ENCODE results near the gene FRMD4A.

FRMD4A gene

DNA sequence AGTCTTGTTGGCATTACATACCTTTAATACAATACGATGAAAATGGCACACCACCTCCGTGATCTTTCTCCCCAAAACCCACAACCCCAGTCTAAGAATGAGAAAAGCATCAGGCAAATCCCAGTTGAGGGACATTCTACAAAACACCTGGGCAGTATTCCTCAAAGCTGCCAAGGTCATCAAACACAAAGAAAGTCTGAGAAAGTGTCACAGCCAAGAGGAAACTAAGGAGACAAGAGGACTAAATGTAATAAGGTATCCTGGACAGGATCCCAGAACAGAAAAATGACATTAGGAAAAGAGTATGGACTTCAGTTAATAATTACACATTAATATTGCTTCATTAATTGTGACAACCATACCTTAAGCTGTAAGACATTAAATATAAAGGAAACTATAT, 14.5 kb upstream of the FRMD4A start:
- in situ Hi-C loops (cut with MboI; ENCODE audit: low sequenced_read_pairs) = no loop called here

DNA sequence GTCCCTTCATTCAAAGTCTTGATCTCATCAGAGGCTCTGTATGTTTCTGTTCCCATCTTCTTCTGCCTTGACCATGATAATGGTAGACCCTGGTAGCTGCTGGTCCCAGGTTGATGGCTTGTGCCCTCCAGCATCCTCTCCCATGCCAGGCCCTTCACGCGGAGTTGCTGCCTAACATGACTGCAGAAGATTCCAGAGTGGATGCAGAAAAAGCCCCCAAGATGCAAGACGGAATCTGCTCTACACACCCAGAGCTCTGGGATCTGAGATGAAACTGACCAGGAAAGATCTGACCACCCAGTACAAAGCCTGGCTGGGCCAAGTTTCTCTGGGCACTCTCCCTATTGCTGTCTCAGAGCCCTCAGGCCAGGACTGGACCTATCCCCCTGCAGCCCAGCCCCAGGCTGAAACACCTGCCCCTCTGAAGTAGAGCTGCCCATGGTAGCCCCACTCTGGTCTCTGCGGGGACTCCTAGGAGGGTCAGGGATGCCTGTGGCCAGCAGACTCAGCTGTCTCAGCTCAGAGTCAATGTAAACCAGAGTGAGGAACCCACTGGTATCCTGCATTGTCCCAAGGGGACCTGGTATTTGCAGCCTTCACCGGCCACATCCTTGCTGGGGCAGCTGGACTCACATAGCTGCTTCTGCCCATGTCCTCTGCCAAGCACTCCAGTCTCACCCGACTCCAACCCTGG, 9.5 kb upstream of the FRMD4A start:
- in situ Hi-C loops (cut with MboI; ENCODE audit: low sequenced_read_pairs) = no loop called here

DNA sequence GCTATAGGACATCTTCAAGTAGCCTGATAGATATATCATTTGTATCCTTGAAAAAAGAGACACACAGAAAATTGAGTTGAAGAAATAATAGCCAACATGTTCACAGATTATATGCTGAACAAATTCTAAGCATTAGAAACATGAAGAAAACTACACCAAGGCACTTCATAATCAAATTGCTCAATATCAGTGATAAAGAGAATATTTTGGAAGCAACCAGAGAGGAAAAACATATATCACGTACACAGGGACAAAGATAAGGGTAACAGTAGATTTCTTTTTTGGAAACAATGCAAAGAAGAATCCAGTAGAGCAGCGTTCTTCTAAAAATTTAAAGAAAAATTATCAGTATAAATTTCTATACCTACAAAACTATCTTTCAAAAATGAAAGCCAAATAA, 6.0 kb upstream of the FRMD4A start:
- in situ Hi-C loops (cut with MboI; ENCODE audit: low sequenced_read_pairs) = no loop called here

DNA sequence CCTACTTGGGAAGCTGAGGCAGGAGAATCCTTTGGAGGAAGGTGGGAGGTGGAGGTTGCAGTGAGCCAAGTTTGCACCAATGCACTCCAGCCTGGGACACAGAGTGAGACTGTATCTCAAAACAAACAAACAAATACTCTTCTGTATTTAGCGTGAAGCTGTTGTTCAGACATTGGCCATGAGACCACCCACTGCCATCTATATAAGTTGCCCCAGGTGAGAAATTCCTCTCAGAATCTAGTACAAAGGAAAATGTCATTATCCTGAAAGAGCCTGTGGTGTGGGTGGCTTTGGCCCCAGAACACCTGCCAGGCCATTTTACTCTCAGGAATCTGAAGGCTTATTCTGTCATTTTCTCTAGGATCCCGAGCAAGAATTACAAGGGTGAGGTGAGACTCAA, 4.0 kb upstream of the FRMD4A start:
- in situ Hi-C loops (cut with MboI; ENCODE audit: low sequenced_read_pairs) = no loop called here

DNA sequence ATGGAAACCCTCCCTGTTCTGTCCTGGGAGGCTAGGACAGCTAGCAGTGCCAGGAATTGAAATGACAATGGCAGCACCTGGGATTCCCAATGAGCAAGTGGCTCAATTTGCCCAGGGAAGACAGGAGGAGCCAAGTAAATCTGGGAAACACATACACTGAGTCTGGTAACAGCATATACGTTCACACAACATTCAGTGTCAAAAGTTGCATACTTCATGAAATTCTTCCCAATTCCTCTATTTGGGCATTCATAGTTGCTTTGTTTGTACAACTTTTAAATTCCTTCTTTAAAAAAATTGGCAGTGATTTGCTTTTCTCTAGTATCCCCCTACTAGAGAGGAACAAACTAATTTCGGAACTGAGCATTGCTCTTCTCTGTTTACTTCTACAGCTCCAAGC, 2.9 kb upstream of the FRMD4A start:
- in situ Hi-C loops (cut with MboI; ENCODE audit: low sequenced_read_pairs) = no loop called here

DNA sequence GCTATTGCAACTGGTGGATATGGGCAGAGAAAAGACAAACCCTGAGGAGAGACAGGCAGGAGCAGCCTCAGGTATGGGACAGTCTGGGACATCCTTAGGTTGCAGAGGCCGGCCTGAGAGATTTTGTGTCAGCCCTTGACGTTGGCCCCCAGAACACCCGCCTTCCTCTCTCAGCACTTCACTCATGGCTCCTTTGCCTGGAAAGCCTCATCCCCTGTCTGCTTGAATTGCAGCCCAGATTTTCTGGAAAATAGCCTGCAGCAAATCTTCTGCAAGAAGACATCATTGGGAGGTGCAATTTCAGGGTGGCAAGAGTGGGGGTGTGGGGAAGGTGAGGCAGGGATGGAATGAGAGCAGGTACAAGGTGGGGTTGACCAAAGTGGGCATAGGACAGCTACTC, 2.2 kb upstream of the FRMD4A start:
- in situ Hi-C loops (cut with MboI; ENCODE audit: low sequenced_read_pairs) = no loop called here

DNA sequence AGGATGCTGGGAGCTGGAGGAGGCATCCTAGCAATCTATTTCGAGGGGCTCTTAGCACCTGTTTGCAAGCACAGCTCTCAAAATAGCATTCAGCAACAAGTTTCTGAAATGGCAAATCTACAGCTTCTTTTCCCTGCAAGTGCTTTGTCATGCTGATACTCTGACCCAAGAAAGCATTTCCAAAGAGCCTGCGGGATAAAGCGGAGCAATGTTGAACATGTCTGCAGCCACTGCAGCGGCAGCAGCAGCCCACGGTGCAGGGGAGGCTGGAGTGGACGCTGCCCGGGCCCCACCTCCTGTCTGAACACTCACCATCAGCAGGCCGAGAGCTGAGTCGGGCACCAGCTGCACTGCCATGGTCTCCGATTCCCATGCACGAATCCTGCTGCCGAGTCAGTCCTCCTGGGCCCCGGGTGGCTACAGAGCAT, 964 bp downstream of the FRMD4A start:
- in situ Hi-C loops (cut with MboI; ENCODE audit: low sequenced_read_pairs) = no loop called here

DNA sequence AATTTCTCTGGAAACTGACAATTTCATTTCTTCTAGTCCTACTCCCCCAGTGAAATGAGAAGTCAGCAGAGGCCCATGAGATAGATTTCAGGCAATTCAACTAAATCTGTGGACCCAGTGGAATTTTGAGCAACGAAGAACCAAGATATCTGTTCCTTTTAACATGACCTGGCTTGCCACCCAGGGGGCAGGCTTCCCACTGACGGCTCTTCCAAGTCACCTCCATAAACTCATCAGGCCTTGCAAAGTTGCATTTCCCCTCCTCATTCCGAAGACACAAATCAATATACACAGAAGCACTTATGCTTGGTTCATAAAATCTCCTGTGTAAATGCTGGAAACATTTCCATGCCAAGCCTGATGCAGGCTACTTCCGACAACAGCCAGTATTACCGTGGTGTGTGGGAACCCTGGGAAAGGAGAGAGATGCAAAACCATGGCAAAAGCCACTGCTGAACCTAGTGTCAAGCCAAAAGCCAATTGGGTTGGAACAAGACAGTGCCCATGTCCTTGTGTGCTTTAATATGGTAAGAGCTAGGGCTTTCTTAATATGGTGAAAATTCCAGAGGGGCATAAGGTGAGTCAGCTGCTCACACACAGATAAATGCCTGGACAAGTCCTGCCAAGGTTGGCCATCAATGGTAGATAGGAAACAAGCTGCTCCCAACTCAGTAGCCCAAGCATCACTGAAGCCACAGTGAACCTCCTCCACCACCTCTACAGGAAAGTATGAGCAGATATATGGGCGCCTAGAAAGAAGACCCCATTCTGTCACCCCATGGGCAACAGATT, 1.6 kb downstream of the FRMD4A start:
- in situ Hi-C loops (cut with MboI; ENCODE audit: low sequenced_read_pairs) = no loop called here

DNA sequence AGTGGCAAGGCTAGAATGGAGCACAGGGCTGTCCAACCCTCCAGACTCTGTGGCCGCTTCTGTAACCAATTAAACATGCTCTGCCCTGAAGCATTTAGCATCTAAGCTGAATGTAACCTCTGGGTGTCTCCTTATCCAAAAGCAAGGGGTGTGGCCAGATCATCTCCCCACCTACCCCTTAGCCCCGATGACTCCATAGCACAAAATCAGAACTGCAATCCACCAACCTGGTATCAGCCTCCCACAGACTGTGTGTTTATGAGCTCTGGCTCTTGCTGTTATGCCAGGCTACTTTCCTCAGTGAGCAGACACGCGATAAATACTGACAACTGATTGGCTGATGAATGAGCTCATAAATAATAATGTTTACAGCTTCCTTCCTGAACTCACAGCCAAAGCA, 3.2 kb downstream of the FRMD4A start:
- in situ Hi-C loops (cut with MboI; ENCODE audit: low sequenced_read_pairs) = no loop called here

DNA sequence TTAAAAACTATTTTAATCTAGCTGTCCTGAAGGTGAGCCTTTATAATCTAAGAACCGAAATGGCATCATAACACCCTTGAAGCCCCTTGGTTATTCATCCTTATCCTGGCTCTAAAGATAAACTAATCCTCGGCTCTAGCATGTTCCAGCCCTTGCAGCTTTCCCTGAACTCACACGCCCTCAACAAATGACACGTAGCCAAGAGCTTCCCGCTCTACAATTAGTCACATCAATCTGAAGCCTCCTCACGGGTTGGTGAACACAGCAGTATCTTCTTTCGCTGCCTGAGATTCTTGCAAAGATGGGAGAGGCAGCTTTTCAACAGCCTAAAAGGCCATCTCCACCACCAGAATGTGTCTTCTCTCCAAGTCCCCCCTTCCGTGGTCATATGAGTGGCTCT, 4.1 kb downstream of the FRMD4A start:
- in situ Hi-C loops (cut with MboI; ENCODE audit: low sequenced_read_pairs) = no loop called here

DNA sequence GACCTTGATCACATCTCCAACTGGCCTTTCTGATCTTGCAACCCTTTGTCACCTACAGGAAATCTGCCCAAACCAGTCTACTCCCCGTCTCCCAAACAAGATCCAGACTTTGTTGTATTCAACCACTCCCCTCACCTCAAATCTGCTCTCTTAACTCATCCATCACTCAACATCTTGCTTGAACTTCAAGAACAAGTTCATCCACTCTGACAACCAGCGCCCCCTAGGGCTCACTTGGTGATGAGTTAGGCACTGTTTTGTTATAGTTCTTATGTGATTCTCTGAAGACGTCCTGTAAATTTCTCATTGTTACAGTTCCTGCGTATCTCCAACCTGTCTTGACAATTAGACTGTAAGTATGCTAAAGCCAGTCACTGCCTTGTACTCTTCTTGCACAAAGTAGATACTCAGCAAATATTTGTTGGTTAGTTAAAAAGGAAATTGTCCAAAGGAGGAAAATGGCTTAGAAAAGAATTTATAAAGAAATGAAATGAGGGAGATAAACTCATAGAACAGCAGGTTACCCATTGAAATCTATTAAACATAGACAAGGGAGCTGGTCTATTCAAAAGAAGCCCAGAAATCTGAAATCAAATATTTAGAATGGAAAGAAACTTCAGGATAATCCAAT, 5.3 kb downstream of the FRMD4A start:
- in situ Hi-C loops (cut with MboI; ENCODE audit: low sequenced_read_pairs) = no loop called here

DNA sequence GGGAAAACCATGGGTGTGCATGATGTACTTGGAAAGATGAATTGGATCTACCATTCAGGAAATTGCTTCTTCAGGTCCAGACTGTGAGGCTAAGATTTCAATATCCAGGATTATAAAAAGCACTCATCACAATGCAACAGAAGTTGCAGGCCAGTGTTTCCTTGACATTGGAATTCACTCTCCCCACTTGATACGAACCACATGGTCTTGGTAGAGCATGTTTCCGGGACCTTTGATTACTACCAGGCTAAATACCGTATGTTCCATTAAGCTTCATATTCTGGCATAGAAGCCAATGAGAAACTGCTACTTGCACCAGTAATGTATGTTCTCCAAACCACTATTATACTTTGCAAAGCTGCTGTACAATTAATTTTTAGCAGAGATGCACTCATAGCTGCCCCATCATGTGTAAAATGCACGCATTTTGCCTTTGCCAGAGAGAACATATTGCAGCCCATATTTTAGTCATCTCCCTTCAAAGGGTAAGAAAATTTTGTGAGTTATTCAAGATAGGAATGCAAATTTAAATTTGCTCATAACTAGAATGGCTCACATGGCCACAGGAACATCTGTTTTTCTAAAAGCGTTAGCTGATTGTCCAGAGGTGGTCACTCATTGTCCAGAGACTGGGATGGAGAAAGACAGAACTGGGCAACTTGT, 8.1 kb downstream of the FRMD4A start:
- in situ Hi-C loops (cut with MboI; ENCODE audit: low sequenced_read_pairs) = no loop called here

DNA sequence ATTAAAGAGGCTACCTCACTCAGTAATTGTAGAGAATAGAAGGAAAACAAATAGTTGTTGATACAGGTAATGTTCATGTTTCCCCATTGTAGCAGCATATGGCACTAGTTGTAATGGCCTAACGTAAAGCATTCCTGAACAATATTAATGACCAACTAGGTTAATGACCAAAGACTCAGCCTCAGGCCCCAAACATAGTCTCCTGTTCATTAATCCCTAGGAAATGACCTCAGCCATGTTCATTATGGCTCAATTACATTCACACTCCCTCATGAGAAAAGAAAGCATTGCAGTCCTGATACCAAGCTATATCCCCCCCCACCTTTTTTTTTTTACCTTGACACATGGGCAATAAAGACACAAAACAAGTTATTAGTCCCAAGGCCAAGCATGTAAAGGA, 12.7 kb downstream of the FRMD4A start:
- in situ Hi-C loops (cut with MboI; ENCODE audit: low sequenced_read_pairs) = no loop called here

DNA sequence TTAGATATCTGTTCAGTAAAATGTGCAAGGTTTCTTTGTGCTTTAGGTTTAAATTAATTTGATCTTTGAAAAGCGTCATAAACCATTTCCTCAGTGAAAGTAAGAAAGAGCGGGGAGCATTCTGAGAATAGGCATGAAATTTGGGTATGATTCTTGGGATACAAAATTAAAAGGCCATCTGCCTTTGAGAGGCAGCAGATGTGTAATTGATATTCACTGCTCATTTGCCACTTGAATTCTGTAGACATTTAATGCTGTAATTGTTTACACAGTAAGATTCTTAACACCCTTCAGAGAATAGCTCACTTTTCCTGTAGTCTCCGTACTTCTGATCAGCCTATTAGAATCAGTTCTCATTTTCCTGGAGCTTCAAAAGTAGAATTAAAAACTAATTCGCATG, 18.7 kb downstream of the FRMD4A start:
- in situ Hi-C loops (cut with MboI; ENCODE audit: low sequenced_read_pairs) = no loop called here

DNA sequence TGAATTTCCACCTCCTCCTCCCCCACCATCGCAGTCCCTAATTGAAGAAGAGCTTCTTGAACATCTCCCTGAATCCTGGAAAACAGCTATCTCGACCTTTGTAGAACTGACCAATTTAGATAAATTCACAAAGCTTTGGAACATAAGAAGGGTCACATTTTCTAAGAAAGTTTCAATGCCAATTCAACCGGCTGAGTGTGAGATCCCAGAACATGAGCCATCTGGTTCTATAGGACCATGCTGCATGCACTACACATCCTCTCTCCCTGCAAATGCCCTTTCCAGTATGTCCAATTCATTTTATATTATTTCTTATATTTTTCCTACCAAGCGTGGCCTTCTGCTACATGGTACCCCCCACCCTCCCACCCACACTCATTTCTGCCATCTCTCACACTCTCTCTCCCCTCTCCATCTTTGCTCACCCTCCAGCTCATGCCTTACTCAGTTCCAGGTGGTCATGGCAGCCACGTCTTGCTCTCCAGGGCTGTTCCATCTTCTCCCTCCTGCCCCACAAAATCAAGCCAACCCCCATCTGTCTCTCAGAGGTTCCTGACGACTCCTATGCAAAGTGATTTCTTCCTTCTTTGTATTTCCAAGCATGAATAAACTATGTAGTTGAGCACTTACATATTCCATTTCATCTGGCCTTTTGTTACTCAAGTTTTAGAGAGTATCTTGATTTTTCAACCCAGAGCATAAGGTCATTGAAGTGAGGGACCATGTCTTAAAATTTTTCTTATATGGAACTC, 19.3 kb downstream of the FRMD4A start:
- in situ Hi-C loops (cut with MboI; ENCODE audit: low sequenced_read_pairs) = no loop called here

DNA sequence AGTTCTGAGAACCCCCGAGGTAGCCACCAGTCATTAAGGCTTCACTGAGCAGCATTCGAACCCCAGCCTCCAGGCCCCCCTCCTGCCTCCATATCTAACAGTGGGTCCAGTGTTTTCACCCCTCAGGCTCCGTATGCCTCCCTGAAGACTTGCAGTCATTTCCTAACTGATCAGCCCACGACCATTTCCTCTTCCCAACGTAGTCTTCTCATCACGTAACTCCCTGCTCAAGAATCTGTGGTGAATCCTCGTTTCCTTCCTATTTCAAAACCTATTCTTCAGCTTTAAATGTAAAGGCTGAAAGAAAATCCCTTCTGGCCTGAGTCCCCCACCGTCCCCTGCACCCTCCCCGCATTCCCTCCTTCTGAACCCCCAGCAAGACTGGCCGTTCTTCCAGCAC, 21.1 kb downstream of the FRMD4A start:
- in situ Hi-C loops (cut with MboI; ENCODE audit: low sequenced_read_pairs) = no loop called here

DNA sequence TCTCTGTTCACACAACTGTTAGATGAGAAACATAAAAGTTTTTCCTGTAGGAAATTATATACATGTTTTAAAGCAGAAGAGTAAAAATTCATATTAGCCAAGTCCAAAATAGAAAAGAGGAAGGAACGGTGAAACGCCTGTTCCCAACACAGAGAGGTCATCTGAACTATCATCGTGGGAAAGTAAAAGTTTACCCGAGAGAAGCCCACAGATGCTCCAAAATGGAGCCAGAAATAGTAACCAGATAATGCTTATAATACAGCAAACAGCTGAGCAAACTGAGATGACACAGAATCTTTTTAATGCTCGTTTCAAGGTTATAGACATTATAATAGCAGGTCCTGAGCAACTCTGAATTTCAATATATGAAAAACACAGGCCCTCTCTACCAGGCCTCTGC, 24.5 kb downstream of the FRMD4A start:
- in situ Hi-C loops (cut with MboI; ENCODE audit: low sequenced_read_pairs) = no loop called here

DNA sequence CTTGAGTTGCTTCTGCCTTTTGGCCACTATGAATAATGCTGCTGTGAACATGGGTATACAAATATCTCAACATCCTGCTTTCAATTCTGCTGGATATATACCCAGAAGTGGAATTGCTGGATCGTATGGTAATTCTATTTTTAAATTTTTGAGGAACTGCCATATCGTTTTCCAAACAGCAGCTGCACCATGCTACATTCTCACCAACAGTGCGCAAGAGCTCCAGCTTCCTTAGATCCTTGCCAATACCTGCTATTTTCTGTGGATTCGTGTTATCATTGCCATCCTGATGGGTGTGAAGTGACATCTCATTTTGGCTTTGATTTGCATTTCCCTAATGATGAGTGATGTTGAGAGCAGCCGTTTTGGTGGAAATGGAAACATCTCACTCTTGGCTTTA, 26.7 kb downstream of the FRMD4A start:
- in situ Hi-C loops (cut with MboI; ENCODE audit: low sequenced_read_pairs) = no loop called here

DNA sequence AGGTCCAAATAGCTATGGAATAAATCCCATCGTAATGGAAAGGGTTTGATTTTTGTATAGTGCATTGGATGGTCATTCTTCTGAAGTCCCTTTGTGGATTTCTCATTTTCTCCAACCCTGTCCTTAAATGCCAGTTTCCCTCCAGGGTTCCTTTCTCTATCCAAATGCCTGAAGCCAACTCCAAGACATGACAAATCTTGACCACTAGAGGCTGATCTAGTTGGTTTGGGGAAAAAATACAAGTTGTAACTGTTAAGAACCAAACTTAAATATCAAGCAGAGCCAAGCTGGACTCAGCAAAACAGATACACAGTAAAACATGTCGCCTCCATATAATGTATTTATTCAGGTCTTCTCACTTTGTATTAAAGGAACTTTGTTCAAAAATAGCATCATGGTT, 28.7 kb downstream of the FRMD4A start:
- in situ Hi-C loops (cut with MboI; ENCODE audit: low sequenced_read_pairs) = no loop called here

DNA sequence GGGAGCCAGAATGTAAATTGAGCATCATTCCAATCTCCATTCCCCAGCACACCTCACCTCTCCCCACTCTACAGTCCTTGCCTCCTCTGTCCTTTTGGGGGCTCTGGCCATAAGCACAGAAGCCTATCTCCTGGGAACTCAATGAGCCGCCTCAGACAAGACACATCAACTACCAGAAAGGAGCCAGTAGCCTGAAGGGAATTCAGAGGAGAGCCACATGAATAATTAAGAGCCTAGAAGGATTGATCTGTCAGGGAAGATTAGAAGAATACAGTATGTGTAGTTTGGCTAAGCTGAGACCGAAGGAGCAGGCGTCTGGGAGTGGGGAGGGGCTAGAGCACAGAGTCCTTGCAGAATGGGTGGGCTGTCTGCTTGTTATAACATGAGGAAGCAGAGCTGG, 31.2 kb downstream of the FRMD4A start:
- in situ Hi-C loops (cut with MboI; ENCODE audit: low sequenced_read_pairs) = no loop called here

All from hTERT RPE-1 (cell line).